Psoas muscle (tissue), 8 donors: ENCODE results near the gene ANXA4. TPM values are rescaled to one million over a fixed set of nuclear protein-coding genes. Genes with fewer than 3 reads are reported as not detected.
"Not testable (repeated sequence)": the region's sequence is repeated elsewhere in the genome, so short reads cannot be mapped to it uniquely, and the experiment has no call there.

Source experiments
- ATAC-seq, 4 donors: fragments of 200-7000 bp; cut with Tn5 transposase; one replicate each; pipeline ENCODE4 v1.9.1; 2020; ENCODE audit warnings: moderate library complexity in 3 of 4, mild to moderate bottlenecking in 2 of 4
- DNase-seq, 2 donors: peaks; one replicate each; pipeline ENCODE4 v3.0.0-alpha.2; 2020
- H3K27ac ChIP-seq: fragments of 200-600 bp; one replicate; pipeline ENCODE4 v1.8.0; 2022
- H3K27me3 ChIP-seq, 3 donors: fragments of 200-600 bp in 1 of 3; one replicate each; pipeline versions ENCODE4 v1.6.1 to v1.8.0; 2013 to 2022; ENCODE audit warnings: low read length in 2 of 3, mild to moderate bottlenecking in 2 of 3, moderate library complexity in 1 of 3; ENCODE audit not compliant: insufficient read depth in 3 of 3
- H3K36me3 ChIP-seq, 2 donors: fragments of 200-600 bp in 1 of 2; one replicate each; pipeline versions ENCODE4 v1.6.1 to v1.8.0; 2013 to 2022; ENCODE audit warnings: low read depth in 1 of 2, mild to moderate bottlenecking in 1 of 2, moderate library complexity in 1 of 2; ENCODE audit not compliant: insufficient read depth in 1 of 2
- H3K4me1 ChIP-seq: fragments of 200-600 bp; one replicate; pipeline ENCODE4 v1.8.0; 2022
- H3K4me3 ChIP-seq: fragments of 200-600 bp; one replicate; pipeline ENCODE4 v1.8.0; 2022; ENCODE audit warnings: mild to moderate bottlenecking
- H3K9me3 ChIP-seq: fragments of 200-600 bp; one replicate; pipeline ENCODE4 v1.8.0; 2022
- CTCF ChIP-seq: fragments of 200-600 bp; IDR thresholded peaks from one replicate; pipeline ENCODE4 v1.8.0; 2022; ENCODE audit warnings: antibody characterized with exemption
- WGBS, 3 donors: extraction: QIAGEN DNeasy Blood & Tissue Kit; methylation state at CpG; one replicate each; pipeline versions ENCODE4 v1.1.6 to v1.1.7; 2013; 5-methylcytosine and 5-hydroxymethylcytosine counted together
- intact Hi-C, 2 donors: fragments of 100-400 bp; cut with DNase I; formaldehyde crosslinking; loops; one replicate each; pipeline versions ENCODE4 v1.11.0 to v1.14.2; 2022
- polyA plus RNA-seq, 3 donors: library from polyadenylated mRNA; stranded (reverse); fragments of 200-250 nt; gene quantifications; one replicate each; pipeline ENCODE4 v1.2.3, GENCODE V29; 2013
- total RNA-seq, 4 donors: library from RNA; stranded (reverse); fragmentation: NEBNext Ultra II Directional in 2 of 4; extraction: Animal tissue kit (Norgen Biotek cat#: 25700) in 2 of 4; gene quantifications; one replicate each; pipeline versions ENCODE4 v1.2.1 to v1.2.4, GENCODE V29; 2021 to 2023
- donor health status: healthy with polysubstance abuse.
- donor health status: DM: no; HTN: no; CAD: no; lungs with moderate emphysema.
- donor health status: Bipolar disorder and iron deficiency.
- donor health status: healthy.
- donor health status: DM: yes; HTN: yes; CAD: no.
- donor health status: DM: no; HTN: no; CAD: no.
- donor health status: DM: no; HTN: no; CAD: no.
- donor health status: DM: yes; HTN: yes; CAD: no.

ANXA4 gene
- total and polyA plus RNA-seq, 7 donors = 13.2 to 29.0 (median 19.4) TPM

- intact Hi-C loops = no loop called here
- H3K36me3 ChIP-seq = peaks cover 0 to 14% of the 10 kb centered on the region in 2 donors
- no peak overlapping the region for H3K27ac ChIP-seq
- no peaks in the 10 kb centered on the region for H3K9me3 ChIP-seq
- H3K4me3 ChIP-seq = no peak overlapping the region
- WGBS, 3 donors = 59 to 76% (median 67%) methylated on average over 1 of the region's 1 CpG
- ATAC-seq = peak in 1 of 4 donors; percentile 46
- no peaks in the 10 kb centered on the region for H3K27me3 ChIP-seq
- DNase-seq = no peak
- no peaks in the 10 kb centered on the region for H3K4me1 ChIP-seq
- no peak for TF ChIP-seq CTCF
These were observed 12.7 kb downstream of the ANXA4 start for GRCh38 chr2:69754633-69755032.

GRCh38 chr2:69755862-69756467 is 14.0 kb downstream of the ANXA4 start:
- DNase-seq (no peak), ATAC-seq (peak in 2 of 4 donors; percentile 74 to 76)
- Histone ChIP-seq H3K4me1 (no peaks in the 10 kb centered on the region), H3K4me3 (no peak overlapping the region), H3K9me3 (no peaks in the 10 kb centered on the region), H3K27me3 (no peaks in the 10 kb centered on the region), H3K36me3 (peaks cover 0 to 14% of the 10 kb centered on the region in 2 donors), H3K27ac (no peak overlapping the region)
- intact Hi-C loops = no loop called here
- 53 to 64% (median 55%) methylated on average over 2 of the region's 2 CpGs for WGBS, 3 donors
- TF ChIP-seq CTCF = no peak

GRCh38 chr2:69762025-69762424 is 20.1 kb downstream of the ANXA4 start:
- no peak overlapping the region for H3K4me3 ChIP-seq
- intact Hi-C loops = no loop called here
- no peak overlapping the region for H3K27ac ChIP-seq
- peaks cover 10% of the 10 kb centered on the region for H3K4me1 ChIP-seq
- H3K36me3 ChIP-seq = peaks cover 0 to 17% of the 10 kb centered on the region in 2 donors
- ATAC-seq = no peak
- 94 to 96% (median 96%) methylated on average over 2 of the region's 2 CpGs for WGBS, 3 donors
- H3K9me3 ChIP-seq = no peaks in the 10 kb centered on the region
- H3K27me3 ChIP-seq = no peaks in the 10 kb centered on the region
- TF ChIP-seq CTCF = no peak
- no peak for DNase-seq

GRCh38 chr2:69762513-69763494 is 20.9 kb downstream of the ANXA4 start:
- Histone ChIP-seq H3K4me1 (peaks cover 17% of the 10 kb centered on the region), H3K27me3 (no peaks in the 10 kb centered on the region), H3K9me3 (no peaks in the 10 kb centered on the region), H3K36me3 (peaks cover 0 to 11% of the 10 kb centered on the region in 2 donors), H3K27ac (peak overlapping the region; percentile 52), H3K4me3 (no peak overlapping the region)
- TF ChIP-seq CTCF = no peak
- DNase-seq = no peak
- WGBS, 3 donors = 79 to 85% (median 81%) methylated on average over 14 of the region's 14 CpGs
- intact Hi-C loops = no loop called here
- ATAC-seq = peak in 1 of 4 donors; percentile 39

GRCh38 chr2:69763831-69764230 is 21.9 kb downstream of the ANXA4 start:
- intact Hi-C loops, ATAC-seq, H3K36me3 ChIP-seq, DNase-seq, H3K9me3 ChIP-seq, H3K4me3 ChIP-seq, H3K27me3 ChIP-seq, H3K27ac ChIP-seq: not testable (repeated sequence)
- 90 to 96% (median 91%) methylated on average over 7 of the region's 7 CpGs for WGBS, 3 donors
- peaks cover 26% of the 10 kb centered on the region for H3K4me1 ChIP-seq
